ENCODE results near the gene IL1R2. TPM values are rescaled to one million over a fixed set of nuclear protein-coding genes. Genes with fewer than 3 reads are reported as not detected.
A peak's percentile ranks its signal among the peaks of the same experiment; 100 is the strongest.

IL1R2 gene
- polyA plus RNA-seq (24.6 to 57.3 TPM (median 47.7 TPM) in 3 replicates), polyA minus RNA-seq (16.9 to 36.7 TPM (median 32.0 TPM) in 3 replicates)
- polyA plus RNA-seq (2011; ENCODE audit: low read depth): 4.9 TPM
- 17.5 and 22.7 TPM in 2 replicates for polyA plus RNA-seq (2011; cell fraction: cytosol; rRNA removed)
- polyA plus RNA-seq (2011; cell fraction: nucleus; rRNA removed): 21.9 and 23.7 TPM in 2 replicates
- 14.9 and 38.8 TPM in 2 replicates for polyA plus RNA-seq (2012; ENCODE audit: low replicate concordance)
- polyA minus RNA-seq (2011; cell fraction: cytosol; rRNA and poly(A)+ RNA removed): 11.9 TPM
- polyA minus RNA-seq (2011; cell fraction: nucleus; rRNA and poly(A)+ RNA removed): 9.6 and 10.4 TPM in 2 replicates

DNA sequence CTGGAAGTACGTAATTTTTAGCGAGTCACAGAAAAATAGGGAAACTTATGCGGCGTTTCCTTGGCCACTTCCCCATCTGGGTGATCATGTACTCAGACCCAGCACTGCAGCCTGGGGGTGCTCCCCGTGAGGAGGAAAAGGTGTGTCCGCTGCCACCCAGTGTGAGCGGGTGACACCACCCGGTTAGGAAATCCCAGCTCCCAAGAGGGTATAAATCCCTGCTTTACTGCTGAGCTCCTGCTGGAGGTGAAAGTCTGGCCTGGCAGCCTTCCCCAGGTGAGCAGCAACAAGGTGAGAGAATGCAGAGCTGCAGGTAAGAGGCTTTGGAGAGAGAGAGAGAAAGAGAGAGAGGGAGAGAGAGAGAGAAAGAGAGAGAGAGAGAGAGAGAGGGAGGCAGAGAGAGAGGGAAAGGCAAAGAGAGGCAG lies at the start of gene IL1R2:
Gene IL1R2 (plus strand): TSS at position 240 of the 425 bp plus-strand sequence. CDS start 16,616 bp downstream, outside the sequence.
- dilution Hi-C loops (cut with MboI; ENCODE audit: extremely low pct_ligation_motif_present, low sequenced_read_pairs): no loop called here
- Histone ChIP-seq H3K4me3 (ENCODE audit: control insufficient read depth in 2 of 3, extremely low read depth in 1 of 3, insufficient read depth in 2 of 3, low read depth in 1 of 3, low read length in 3 of 3) (peak within 1 kb of the TSS in 1 of 3 experiments; percentile 31), H3K4me2 (ENCODE audit: control insufficient read depth, extremely low read depth, insufficient read depth, low read depth, low read length) (peak within 1 kb of the TSS; percentile 64), H3K9ac (ENCODE audit: control insufficient read depth, extremely low read depth, insufficient read depth, low read length) (peak within 1 kb of the TSS; percentile 42), H3K4me1 (ENCODE audit: control insufficient read depth, extremely low read depth, insufficient read depth, low read length) (peaks cover 36% of the 10 kb centered on the region), H3K27ac (ENCODE audit: control insufficient read depth, insufficient read depth, low read length) (no peak within 1 kb of the TSS), H3K9me1 (ENCODE audit: control insufficient read depth, extremely low read depth, insufficient read depth, low read length) (no peaks in the 10 kb centered on the region), H3K36me3 (ENCODE audit: control insufficient read depth in 2 of 2, extremely low read depth in 1 of 2, insufficient read depth in 2 of 2, low read length in 2 of 2) (no peaks in the 10 kb centered on the region), H2AFZ (ENCODE audit: control insufficient read depth, low read length) (peak within 1 kb of the TSS; percentile 78), H3K27me3 (ENCODE audit: control insufficient read depth, extremely low read depth, insufficient read depth, low read length) (no peaks in the 10 kb centered on the region), H4K20me1 (ENCODE audit: control insufficient read depth, extremely low read depth, insufficient read depth, low read length) (no peaks in the 10 kb centered on the region), H3K9me3 (ENCODE audit: control insufficient read depth, low read depth, low read length) (no peaks in the 10 kb centered on the region), H3K79me2 (ENCODE audit: control insufficient read depth, insufficient read depth, low read length) (no peaks in the 10 kb centered on the region)
- TF ChIP-seq EZH2 (IDR thresholded peaks at IDR 0.05; ENCODE audit: low read length): no peak
- TF ChIP-seq, protein P1, sequence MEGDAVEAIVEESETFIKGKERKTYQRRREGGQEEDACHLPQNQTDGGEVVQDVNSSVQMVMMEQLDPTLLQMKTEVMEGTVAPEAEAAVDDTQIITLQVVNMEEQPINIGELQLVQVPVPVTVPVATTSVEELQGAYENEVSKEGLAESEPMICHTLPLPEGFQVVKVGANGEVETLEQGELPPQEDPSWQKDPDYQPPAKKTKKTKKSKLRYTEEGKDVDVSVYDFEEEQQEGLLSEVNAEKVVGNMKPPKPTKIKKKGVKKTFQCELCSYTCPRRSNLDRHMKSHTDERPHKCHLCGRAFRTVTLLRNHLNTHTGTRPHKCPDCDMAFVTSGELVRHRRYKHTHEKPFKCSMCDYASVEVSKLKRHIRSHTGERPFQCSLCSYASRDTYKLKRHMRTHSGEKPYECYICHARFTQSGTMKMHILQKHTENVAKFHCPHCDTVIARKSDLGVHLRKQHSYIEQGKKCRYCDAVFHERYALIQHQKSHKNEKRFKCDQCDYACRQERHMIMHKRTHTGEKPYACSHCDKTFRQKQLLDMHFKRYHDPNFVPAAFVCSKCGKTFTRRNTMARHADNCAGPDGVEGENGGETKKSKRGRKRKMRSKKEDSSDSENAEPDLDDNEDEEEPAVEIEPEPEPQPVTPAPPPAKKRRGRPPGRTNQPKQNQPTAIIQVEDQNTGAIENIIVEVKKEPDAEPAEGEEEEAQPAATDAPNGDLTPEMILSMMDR (optimal IDR thresholded peaks at IDR 0.05 in 1 of 3, IDR thresholded peaks at IDR 0.05 in 1 of 3, conservative IDR thresholded peaks at IDR 0.05 in 1 of 3; ENCODE audit: extremely low read depth in 1 of 3, insufficient read depth in 2 of 3, low read length in 3 of 3): peak; percentile 10 to 38 (median 12)
- peak; percentile 84 for FAIRE-seq
- DNase-seq (ENCODE audit: low read depth, low spot score): no peak

DNA sequence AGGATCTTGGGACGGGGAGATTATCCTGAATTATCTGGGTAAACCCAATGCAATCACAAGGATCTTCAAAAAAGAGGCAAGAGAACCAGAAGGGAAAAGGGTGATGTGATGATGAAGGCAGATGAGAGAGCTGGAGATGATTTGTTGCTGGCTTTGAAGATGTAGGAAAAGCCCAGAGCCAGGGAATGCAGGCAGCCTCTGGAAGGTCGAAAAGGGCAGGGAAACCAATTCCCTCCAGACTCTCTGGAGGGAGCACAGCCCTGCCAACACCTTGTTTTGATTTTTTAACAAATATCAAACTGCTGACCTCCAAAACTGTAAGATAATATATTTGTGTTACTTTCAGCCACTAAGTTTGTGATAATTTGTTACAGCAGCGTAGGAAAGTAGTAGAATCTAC lies 48.9 kb upstream of the IL1R2 start:
- no peak for FAIRE-seq

More for the DNA sequence above, 48.9 kb upstream of the IL1R2 start:
- no peak for DNase-seq (ENCODE audit: low read depth, low spot score)
- H3K27ac ChIP-seq (ENCODE audit: control insufficient read depth, insufficient read depth, low read length): no peak overlapping the region
- TF ChIP-seq EZH2 (IDR thresholded peaks at IDR 0.05; ENCODE audit: low read length): no peak
- TF ChIP-seq, protein P1 (optimal IDR thresholded peaks at IDR 0.05 in 1 of 3, IDR thresholded peaks at IDR 0.05 in 1 of 3, conservative IDR thresholded peaks at IDR 0.05 in 1 of 3; ENCODE audit: extremely low read depth in 1 of 3, insufficient read depth in 2 of 3, low read length in 3 of 3): no peak
- H3K4me3 ChIP-seq (ENCODE audit: control insufficient read depth in 2 of 3, extremely low read depth in 1 of 3, insufficient read depth in 2 of 3, low read depth in 1 of 3, low read length in 3 of 3): no peak overlapping the region
- no peak overlapping the region for H3K9ac ChIP-seq (ENCODE audit: control insufficient read depth, extremely low read depth, insufficient read depth, low read length)
- no peaks in the 10 kb centered on the region for H3K27me3 ChIP-seq (ENCODE audit: control insufficient read depth, extremely low read depth, insufficient read depth, low read length)
- H2AFZ ChIP-seq (ENCODE audit: control insufficient read depth, low read length): no peak overlapping the region
- no peaks in the 10 kb centered on the region for H3K9me3 ChIP-seq (ENCODE audit: control insufficient read depth, low read depth, low read length)
- no peaks in the 10 kb centered on the region for H3K36me3 ChIP-seq (ENCODE audit: control insufficient read depth in 2 of 2, extremely low read depth in 1 of 2, insufficient read depth in 2 of 2, low read length in 2 of 2)
- no peak overlapping the region for H3K4me2 ChIP-seq (ENCODE audit: control insufficient read depth, extremely low read depth, insufficient read depth, low read depth, low read length)
- no peaks in the 10 kb centered on the region for H3K79me2 ChIP-seq (ENCODE audit: control insufficient read depth, insufficient read depth, low read length)
- H4K20me1 ChIP-seq (ENCODE audit: control insufficient read depth, extremely low read depth, insufficient read depth, low read length): no peaks in the 10 kb centered on the region
- H3K9me1 ChIP-seq (ENCODE audit: control insufficient read depth, extremely low read depth, insufficient read depth, low read length): no peaks in the 10 kb centered on the region
- H3K4me1 ChIP-seq (ENCODE audit: control insufficient read depth, extremely low read depth, insufficient read depth, low read length): no peaks in the 10 kb centered on the region
- dilution Hi-C loops (cut with MboI; ENCODE audit: extremely low pct_ligation_motif_present, low sequenced_read_pairs): no loop called here

All from keratinocyte (primary cell).